Mesenteric fat pad (tissue), 1 donor: ENCODE data around the gene ANAPC7. TPM values are rescaled to one million over a fixed set of nuclear protein-coding genes. Genes with fewer than 3 reads are reported as not detected.
"Not testable (repeated sequence)": the region's sequence is repeated elsewhere in the genome, so short reads cannot be mapped to it uniquely, and the experiment has no call there.

Experiments used
- DNase-seq: peaks from one replicate; pipeline ENCODE4 v3.0.0-alpha.2; 2020; ENCODE audit warnings: low spot score
- long read RNA-seq: library from polyadenylated mRNA; unstranded; transcript quantifications from one replicate; pipeline ENCODE4 v2.0.0, GENCODE V29; 2020
- total RNA-seq: library from RNA; stranded (reverse); fragmentation: NEBNext Ultra II Directional; extraction: Animal tissue kit (Norgen Biotek cat#: 25700); gene quantifications from one replicate; pipeline ENCODE4 v1.2.1, GENCODE V29; 2021
- donor health status: DM: yes; HTN: yes; CAD: no.

Gene ANAPC7
- 47.1 TPM for total RNA-seq
- long read RNA-seq, transcript ANAPC7-203 (11 exons, 3,045 nt), result major isoform, 83 of 122 reads
- long read RNA-seq, transcript ANAPC7-201 (10 exons, 2,200 nt), result minor isoform, 12 of 122 reads
- long read RNA-seq, partial matches to known transcripts, result 8 of 122 reads
- long read RNA-seq, other reads (novel, unspliced or antisense), result 18 of 122 reads

GRCh38 chr12:110403146-110403975 lies at the start of gene ANAPC7:
Gene ANAPC7, minus strand, starts transcription at chr12:110403708. Its CDS starts 81 bp downstream, at chr12:110403627.
- DNase-seq, result peak; percentile 97

GRCh38 chr12:110451263-110451662 lies 47.8 kb upstream of the ANAPC7 start:
- no peak for DNase-seq

- peak; percentile 98 for DNase-seq
Observed at GRCh38 chr12:110449799-110450497, 46.4 kb upstream of the ANAPC7 start, which contains the start of gene ARPC3. Gene ARPC3, minus strand, starts transcription at chr12:110450337. Its CDS starts 77 bp downstream, at chr12:110450260.

- DNase-seq, result no peak
Observed at GRCh38 chr12:110444455-110444854, 40.9 kb upstream of the ANAPC7 start.

GRCh38 chr12:110436231-110436630 lies 32.7 kb upstream of the ANAPC7 start:
- DNase-seq, result no peak

GRCh38 chr12:110431957-110432587 lies 28.6 kb upstream of the ANAPC7 start:
- peak; percentile 74 for DNase-seq

GRCh38 chr12:110429676-110430075 lies 26.2 kb upstream of the ANAPC7 start:
- DNase-seq, result peak; percentile 83

GRCh38 chr12:110426406-110426805 lies 22.9 kb upstream of the ANAPC7 start:
- no peak for DNase-seq

- peak; percentile 37 for DNase-seq
Observed at GRCh38 chr12:110424237-110424636, 20.7 kb upstream of the ANAPC7 start.

- DNase-seq, result peak; percentile 62
Observed at GRCh38 chr12:110421701-110422100, 18.2 kb upstream of the ANAPC7 start.

GRCh38 chr12:110421159-110421661 lies 17.7 kb upstream of the ANAPC7 start:
- no peak for DNase-seq

- DNase-seq, result not testable (repeated sequence)
Observed at GRCh38 chr12:110420644-110421043, 17.1 kb upstream of the ANAPC7 start.

GRCh38 chr12:110417113-110417512 lies 13.6 kb upstream of the ANAPC7 start:
- DNase-seq, result not testable (repeated sequence)

GRCh38 chr12:110410086-110410485 lies 6.6 kb upstream of the ANAPC7 start:
- DNase-seq, result not testable (repeated sequence)

- DNase-seq, result not testable (repeated sequence)
Observed at GRCh38 chr12:110405126-110405662, 1.7 kb upstream of the ANAPC7 start.

- DNase-seq, result no peak
Observed at GRCh38 chr12:110403976-110404682, 621 bp upstream of the ANAPC7 start.

- DNase-seq, result no peak
Observed at GRCh38 chr12:110382683-110383082, 20.8 kb downstream of the ANAPC7 start.

GRCh38 chr12:110379631-110380030 lies 23.9 kb downstream of the ANAPC7 start:
- DNase-seq, result no peak

GRCh38 chr12:110379197-110379596 lies 24.3 kb downstream of the ANAPC7 start:
- no peak for DNase-seq

GRCh38 chr12:110378131-110378790 lies 25.2 kb downstream of the ANAPC7 start:
- not testable (repeated sequence) for DNase-seq
